Stomach smooth muscle (tissue), 2 donors: ENCODE measurements around the gene APRT.
"Not testable (repeated sequence)": the region's sequence is repeated elsewhere in the genome, so short reads cannot be mapped to it uniquely, and the experiment has no call there.

ENCODE experiments used
- H3K27ac ChIP-seq: one replicate; pipeline ENCODE4 v1.7.0; 2013; ENCODE audit warnings: mild to moderate bottlenecking, low read length, inconsistent platforms
- H3K27me3 ChIP-seq, 2 donors: one replicate each; pipeline ENCODE4 v1.7.0; 2013; ENCODE audit warnings: low read length in 2 of 2; ENCODE audit not compliant: insufficient read depth in 2 of 2, control insufficient read depth in 1 of 2
- H3K36me3 ChIP-seq, 2 donors: one replicate each; pipeline ENCODE4 v1.7.0; 2013; ENCODE audit warnings: low read length in 2 of 2; ENCODE audit not compliant: control insufficient read depth in 2 of 2, insufficient read depth in 2 of 2
- H3K4me1 ChIP-seq: one replicate; pipeline ENCODE4 v1.7.0; 2013; ENCODE audit warnings: low read length; ENCODE audit not compliant: control insufficient read depth, insufficient read depth
- H3K4me3 ChIP-seq, 2 donors: one replicate each; pipeline ENCODE4 v1.7.0; 2013; ENCODE audit warnings: low read length in 2 of 2
- H3K9ac ChIP-seq, 2 donors: one replicate each; pipeline ENCODE4 v1.7.0; 2013; ENCODE audit warnings: low read length in 2 of 2, mild to moderate bottlenecking in 1 of 2
- H3K9me3 ChIP-seq, 2 donors: one replicate each; pipeline ENCODE4 v1.7.0; 2013; ENCODE audit warnings: low read length in 2 of 2; ENCODE audit not compliant: control insufficient read depth in 2 of 2
- donor health status: healthy.
- donor health status: Pancreatic carcinoma.

APRT gene

DNA sequence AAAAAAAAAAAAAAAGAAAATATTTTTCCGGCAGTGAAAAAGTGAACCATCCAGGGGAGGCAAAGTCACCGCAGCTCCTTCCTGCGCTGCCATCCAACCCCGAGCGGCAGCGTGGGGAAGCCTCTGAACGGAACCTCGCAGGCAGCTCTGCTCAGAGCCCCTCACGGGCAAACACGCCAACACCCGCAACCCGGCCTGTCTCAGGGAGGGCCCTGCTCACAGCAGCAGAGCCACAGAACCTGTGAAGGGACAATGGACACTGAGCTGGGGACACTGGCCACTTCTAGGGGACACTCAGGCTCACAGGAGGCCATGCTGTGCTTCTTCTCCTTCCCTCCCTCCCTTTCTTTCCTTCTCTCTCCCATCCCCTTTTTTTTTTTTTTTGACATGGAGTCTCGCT is 21.4 kb upstream of the APRT start:
- Histone ChIP-seq H3K9me3 (no peaks in the 10 kb centered on the region), H3K27ac (no peak overlapping the region), H3K4me1 (peaks cover 2% of the 10 kb centered on the region), H3K4me3 (no peak overlapping the region), H3K36me3 (peaks cover 0 to 8% of the 10 kb centered on the region in 2 donors), H3K9ac (no peak overlapping the region), H3K27me3 (no peaks in the 10 kb centered on the region)

DNA sequence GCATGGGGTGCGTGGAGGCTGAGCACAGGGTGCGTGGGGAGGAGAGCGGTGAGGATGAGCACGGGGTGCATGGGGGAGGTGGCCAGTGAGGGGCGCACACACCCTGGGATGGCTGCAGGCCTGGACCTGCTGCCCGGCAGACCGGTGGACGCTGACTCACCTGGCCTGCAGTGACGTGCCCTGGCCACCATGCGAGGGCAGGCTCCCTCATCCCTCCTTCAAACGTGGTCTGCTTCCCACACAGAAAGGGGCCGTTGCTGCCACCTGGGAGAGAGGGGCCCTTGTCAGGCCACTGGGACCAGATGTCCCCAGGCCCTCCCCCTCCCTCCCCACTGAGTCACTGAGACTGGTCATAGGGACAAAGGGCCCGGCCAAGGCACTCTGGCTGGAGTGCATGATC is 20.1 kb upstream of the APRT start:
- H3K9me3 ChIP-seq: no peaks in the 10 kb centered on the region
- H3K4me3 ChIP-seq: no peak overlapping the region
- peaks cover 0 to 13% of the 10 kb centered on the region in 2 donors for H3K36me3 ChIP-seq
- no peak overlapping the region for H3K27ac ChIP-seq
- no peaks in the 10 kb centered on the region for H3K27me3 ChIP-seq
- no peak overlapping the region for H3K9ac ChIP-seq
- peaks cover 2% of the 10 kb centered on the region for H3K4me1 ChIP-seq

DNA sequence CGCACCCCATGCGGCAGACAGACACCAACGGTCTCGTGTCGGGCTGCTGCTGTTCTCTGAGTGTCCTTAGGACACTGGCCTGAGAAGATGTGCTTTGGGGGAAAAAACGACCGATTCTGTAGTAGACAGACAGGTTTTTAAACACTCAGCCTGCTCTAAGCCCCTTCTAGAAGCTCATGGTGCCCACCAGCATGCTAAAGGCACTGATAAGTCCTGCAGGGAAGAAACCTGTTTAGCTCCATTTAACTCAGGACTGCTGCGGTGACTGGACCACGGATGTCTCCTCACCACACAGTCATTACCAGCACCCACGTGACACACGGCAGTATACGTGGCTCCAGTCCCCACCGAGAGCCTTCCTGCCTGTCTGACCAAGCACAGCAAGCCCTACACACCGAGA is 19.1 kb upstream of the APRT start:
- Histone ChIP-seq H3K9me3 (no peaks in the 10 kb centered on the region), H3K4me3 (no peak overlapping the region), H3K4me1 (peaks cover 2% of the 10 kb centered on the region), H3K27me3 (no peaks in the 10 kb centered on the region), H3K27ac (no peak overlapping the region), H3K36me3 (peaks cover 0 to 14% of the 10 kb centered on the region in 2 donors), H3K9ac (no peak overlapping the region)

DNA sequence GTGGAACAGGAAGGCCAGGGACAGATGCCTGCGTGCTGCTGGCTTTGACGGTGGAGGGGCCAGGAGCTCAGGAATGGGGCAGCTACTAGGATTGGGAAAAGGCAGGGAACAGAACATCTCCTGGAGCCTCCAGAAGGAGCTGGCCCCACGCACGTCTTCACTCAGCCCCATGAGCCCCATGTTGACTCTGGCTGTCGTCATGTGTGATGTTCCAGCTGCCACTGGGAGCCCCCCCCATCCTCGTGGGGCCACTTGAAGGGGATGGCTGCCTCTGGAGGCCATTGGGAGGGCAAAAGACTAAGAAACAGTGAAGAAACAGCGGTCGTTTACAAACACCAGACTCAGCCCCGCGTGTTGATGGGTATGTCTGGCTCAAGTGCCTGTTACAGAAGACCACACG is 18.5 kb upstream of the APRT start:
- Histone ChIP-seq H3K36me3 (peaks cover 0 to 11% of the 10 kb centered on the region in 2 donors), H3K4me1 (peaks cover 2% of the 10 kb centered on the region), H3K9ac (no peak overlapping the region), H3K27me3 (no peaks in the 10 kb centered on the region), H3K9me3 (no peaks in the 10 kb centered on the region), H3K27ac (no peak overlapping the region), H3K4me3 (no peak overlapping the region)

DNA sequence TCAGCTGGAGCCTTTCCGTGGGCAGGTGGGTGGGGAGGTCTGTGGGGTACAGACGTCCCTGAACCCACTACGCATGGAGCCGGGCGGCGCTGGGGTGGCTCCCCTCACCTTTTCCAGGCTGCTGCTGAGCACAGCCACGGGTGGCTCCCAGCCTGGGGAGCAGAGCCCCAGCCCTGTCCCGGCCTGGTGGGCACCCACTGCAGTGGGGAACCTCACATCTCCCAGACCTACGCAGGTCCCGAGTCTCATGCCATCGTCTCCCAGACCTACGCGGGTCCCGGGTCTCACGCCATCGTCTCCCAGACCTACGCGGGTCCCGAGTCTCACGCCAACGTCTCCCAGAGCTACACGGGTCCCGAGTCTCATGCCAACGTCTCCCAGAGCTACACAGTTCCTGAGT is 17.0 kb upstream of the APRT start:
- Histone ChIP-seq H3K4me3 (no peak overlapping the region), H3K27ac (no peak overlapping the region), H3K9me3 (no peaks in the 10 kb centered on the region), H3K27me3 (no peaks in the 10 kb centered on the region), H3K4me1 (peaks cover 2% of the 10 kb centered on the region), H3K36me3 (peaks cover 5 to 10% of the 10 kb centered on the region in 2 donors), H3K9ac (no peak overlapping the region)

DNA sequence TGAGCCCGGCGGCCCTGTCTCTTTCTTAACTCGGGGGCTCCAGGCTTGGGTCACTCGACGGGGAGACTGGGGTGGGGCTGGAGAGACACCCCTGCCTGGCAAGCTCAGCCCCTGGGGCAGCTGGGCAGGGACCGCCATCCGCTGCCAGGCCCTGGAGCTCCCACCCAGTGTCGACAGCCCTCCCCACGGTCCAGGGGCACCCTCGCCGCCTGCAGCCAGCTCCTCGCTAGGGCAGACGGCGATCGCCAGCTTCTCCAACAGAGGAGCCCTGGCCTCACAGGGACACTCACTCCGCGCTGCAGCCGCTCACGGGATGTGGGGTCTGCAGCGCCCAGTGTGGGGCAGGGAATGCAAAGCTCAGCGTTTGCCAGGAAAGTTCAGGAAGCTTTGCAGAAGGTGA is 16.0 kb upstream of the APRT start:
- Histone ChIP-seq H3K9ac (no peak overlapping the region), H3K4me3 (no peak overlapping the region), H3K36me3 (peaks cover 7 to 12% of the 10 kb centered on the region in 2 donors), H3K27me3 (no peaks in the 10 kb centered on the region), H3K4me1 (peaks cover 2% of the 10 kb centered on the region), H3K9me3 (no peaks in the 10 kb centered on the region), H3K27ac (no peak overlapping the region)

DNA sequence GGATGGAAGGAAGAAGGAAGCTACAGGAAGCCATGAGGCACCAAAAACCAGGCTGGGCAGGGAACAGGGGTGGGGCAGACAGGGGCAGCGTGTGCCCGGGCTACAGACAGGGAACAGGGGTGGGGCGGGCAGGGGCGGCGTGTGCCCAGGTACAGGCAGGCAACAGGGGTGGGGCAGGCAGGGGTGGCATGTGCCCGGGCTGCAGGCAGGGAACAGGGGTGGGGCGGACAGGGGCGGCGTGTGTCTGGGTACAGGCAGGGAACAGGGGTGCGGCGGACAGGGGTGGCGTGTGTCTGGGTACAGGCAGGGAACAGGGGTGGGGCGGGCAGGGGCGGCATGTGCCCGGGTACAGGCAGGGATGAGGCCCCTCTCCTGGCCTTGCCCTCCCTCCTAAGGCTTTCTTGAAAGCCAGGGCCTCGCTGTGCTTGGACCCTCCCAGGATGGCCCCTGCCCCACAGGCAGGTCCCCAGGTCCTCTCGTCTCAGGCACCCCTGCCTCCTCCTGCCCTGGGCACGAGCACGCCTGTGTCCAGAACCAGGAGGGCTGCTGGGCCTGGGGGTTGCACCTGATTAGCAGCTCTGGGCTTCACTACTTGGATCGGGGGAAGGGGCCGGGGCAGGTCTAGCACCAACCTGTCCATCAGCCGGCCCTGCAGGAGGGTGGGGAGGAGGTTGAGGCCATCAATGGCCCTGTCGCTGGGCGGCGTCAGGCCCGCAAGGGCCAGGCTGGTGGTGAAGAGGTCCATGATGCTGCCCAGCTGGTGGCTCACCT is 14.5 kb upstream of the APRT start:
- H3K4me1 ChIP-seq: peaks cover 2% of the 10 kb centered on the region
- H3K27me3 ChIP-seq: no peaks in the 10 kb centered on the region
- H3K9ac ChIP-seq: no peak overlapping the region
- H3K27ac ChIP-seq: no peak overlapping the region
- H3K4me3 ChIP-seq: no peak overlapping the region
- H3K9me3 ChIP-seq: no peaks in the 10 kb centered on the region
- peaks cover 7 to 20% of the 10 kb centered on the region in 2 donors for H3K36me3 ChIP-seq

DNA sequence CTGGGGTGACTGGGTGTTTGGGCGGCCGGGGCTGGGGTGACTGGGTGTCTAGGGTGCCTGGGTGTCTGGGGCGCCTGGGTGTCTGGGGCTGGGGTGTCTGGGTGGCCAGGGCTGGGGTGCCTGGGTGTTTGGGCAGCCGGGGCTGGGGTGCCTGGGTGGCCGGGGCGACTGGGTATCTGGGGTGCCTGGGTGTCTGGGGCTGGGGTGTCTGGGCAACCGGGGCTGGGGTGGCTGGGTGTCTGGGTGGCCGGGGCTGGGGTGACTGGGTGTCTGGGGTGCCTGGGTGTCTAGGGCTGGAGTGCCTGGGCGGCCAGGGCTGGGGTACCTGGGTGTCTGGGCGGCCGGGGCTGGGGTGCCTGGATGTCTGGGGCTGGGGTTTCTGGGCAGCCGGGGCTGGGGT is 13.4 kb upstream of the APRT start:
- H3K9ac ChIP-seq: no peak overlapping the region
- no peak overlapping the region for H3K4me3 ChIP-seq
- peaks cover under 1% of the 10 kb centered on the region for H3K4me1 ChIP-seq
- H3K36me3 ChIP-seq: peaks cover 7 to 22% of the 10 kb centered on the region in 2 donors
- no peak overlapping the region for H3K27ac ChIP-seq
- no peaks in the 10 kb centered on the region for H3K9me3 ChIP-seq
- H3K27me3 ChIP-seq: no peaks in the 10 kb centered on the region

DNA sequence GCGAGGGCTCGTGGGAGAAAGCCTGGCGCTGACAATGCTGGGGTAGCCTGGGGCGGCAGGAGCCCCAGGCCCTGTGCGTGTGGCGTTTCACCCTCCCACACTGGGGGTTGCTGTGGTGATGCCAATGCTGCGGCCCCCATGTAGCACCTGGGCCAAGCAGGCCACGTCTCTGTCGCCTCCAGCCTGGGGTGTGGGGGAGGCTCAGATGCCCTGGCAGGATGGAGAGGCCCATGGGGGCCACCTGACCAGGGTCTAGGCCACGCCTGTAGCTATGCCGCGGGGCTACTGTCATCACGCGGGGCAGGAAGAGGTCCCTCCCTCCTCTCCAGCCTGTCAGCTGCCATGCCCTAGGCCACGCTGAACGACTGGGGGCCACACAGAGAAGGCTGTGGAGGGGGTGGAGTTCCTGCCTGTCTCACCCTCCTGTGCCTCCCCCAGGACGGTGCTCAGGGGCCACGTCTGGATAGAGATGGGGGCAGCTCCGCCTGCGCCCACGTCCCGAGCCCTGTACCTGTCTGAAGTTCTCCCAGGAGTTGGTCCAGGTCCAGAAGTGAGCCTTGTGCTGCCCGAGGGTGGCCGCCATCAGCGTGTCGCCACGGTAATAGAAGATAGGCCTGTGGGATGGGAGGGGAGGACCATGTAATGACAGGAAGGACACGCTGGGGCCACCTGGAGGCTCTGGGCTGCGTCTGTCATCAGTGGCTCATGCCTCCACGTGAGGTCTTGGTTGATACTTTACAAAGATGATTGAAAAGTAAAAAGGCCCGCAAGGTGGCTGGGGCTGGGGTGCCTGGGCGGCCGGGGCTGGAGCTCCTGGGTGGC is 12.7 kb upstream of the APRT start:
- Histone ChIP-seq H3K9ac (no peak overlapping the region), H3K27ac (no peak overlapping the region), H3K36me3 (peaks cover 7 to 22% of the 10 kb centered on the region in 2 donors), H3K4me1 (no peaks in the 10 kb centered on the region), H3K27me3 (no peaks in the 10 kb centered on the region), H3K9me3 (no peaks in the 10 kb centered on the region), H3K4me3 (no peak overlapping the region)

DNA sequence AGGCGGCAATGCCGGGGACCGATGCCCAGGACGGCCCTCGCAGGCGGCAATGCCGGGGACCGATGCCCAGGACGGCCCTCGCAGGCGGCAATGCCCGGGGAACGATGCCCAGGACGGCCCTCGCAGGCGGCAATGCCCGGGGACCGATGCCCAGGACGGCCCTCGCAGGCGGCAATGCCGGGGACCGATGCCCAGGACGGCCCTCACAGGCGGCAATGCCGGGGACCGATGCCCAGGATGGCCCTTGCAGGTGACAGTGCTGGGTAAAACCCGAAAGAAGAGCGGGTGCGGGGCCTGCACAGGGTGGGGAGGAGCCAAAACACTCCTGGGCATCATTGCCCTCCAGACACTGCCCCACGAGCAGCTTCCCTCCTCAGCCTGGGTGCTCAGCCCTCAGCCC is 11.9 kb upstream of the APRT start:
- not testable (repeated sequence) for H3K27me3 ChIP-seq, H3K4me3 ChIP-seq, H3K4me1 ChIP-seq, H3K9me3 ChIP-seq, H3K27ac ChIP-seq, H3K9ac ChIP-seq
- H3K36me3 ChIP-seq: peaks cover 7 to 22% of the 10 kb centered on the region in 2 donors
